Measurements from ENCODE around the gene PRKRIP1.

GRCh38 chr7:102425639-102426267, 29.6 kb downstream of the PRKRIP1 start:
- TF ChIP-seq CTCF (optimal IDR thresholded peaks at IDR 0.05 in 1 of 3, IDR thresholded peaks at IDR 0.05 in 1 of 3, conservative IDR thresholded peaks at IDR 0.05 in 1 of 3; ENCODE audit: extremely low read depth in 1 of 3, insufficient read depth in 2 of 3, low read length in 3 of 3), result no peak
- TF ChIP-seq EZH2 (IDR thresholded peaks at IDR 0.05; ENCODE audit: low read length), result no peak
